HepG2 (cell line): ENCODE measurements around the gene TMEM247. TPM values are rescaled to one million over a fixed set of nuclear protein-coding genes. Genes with fewer than 3 reads are reported as not detected.

Experiments used
- ATAC-seq: fragments of 200-7000 bp; cut with Tn5 transposase; 3 replicates; pipeline ENCODE4 v1.9.1; 2020; ENCODE audit warnings: mild to moderate bottlenecking, moderate library complexity
- BruUV-seq: library from RNA; stranded (reverse); fragments of 400-500 nt; replicated peaks from 2 replicates; lab custom pipeline; 2021; lab: Mats Ljungman, UMichigan
- CTCF ChIA-PET: fragments of 300-600 bp; formaldehyde crosslinking; extraction: SDS; loops from one replicate; lab custom pipeline; 2021; ENCODE audit warnings: low total read pairs, inconsistent platforms, low intra/inter-chr PET ratio; lab: Yijun Ruan, JAX
- POLR2A ChIA-PET: fragments of 350-600 bp; sonication (Branson Sonifier 250); formaldehyde crosslinking; loops from one replicate; lab custom pipeline; 2020; ENCODE audit warnings: antibody characterized with exemption, inconsistent platforms; lab: Yijun Ruan, JAX
- DNase-seq: peaks from one replicate; pipeline ENCODE4 v3.0.0-alpha.2; 2015; ENCODE audit warnings: low spot score
- FAIRE-seq: peaks from 3 replicates; lab custom pipeline; 2011; peaks lifted over from hg19 to GRCh38; lab: Jason Lieb, UNC
- H2AFZ ChIP-seq: one replicate; pipeline ENCODE4 v1.6.1; 2011; ENCODE audit warnings: low read length, inconsistent platforms
- H3K27ac ChIP-seq: fragments of 300-600 bp; 3 replicates; pipeline ENCODE4 v1.8.0; 2011; ENCODE audit warnings: mixed run types, mild to moderate bottlenecking, mixed read lengths, low read length, inconsistent platforms; ENCODE audit not compliant: insufficient read depth; ENCODE audit errors: extremely low read length
- H3K27me3 ChIP-seq, 2 experiments: fragments of 200-600 bp in 1 of 2; 2 replicates in 1 of 2; 3 replicates in 1 of 2; pipeline versions ENCODE4 v1.6.0 to v1.8.0; 2011; ENCODE audit warnings: low read length in 2 of 2, mild to moderate bottlenecking in 2 of 2, moderate library complexity in 2 of 2, inconsistent platforms in 1 of 2; ENCODE audit not compliant: insufficient read depth in 2 of 2, control insufficient read depth in 1 of 2
- H3K36me3 ChIP-seq, 2 experiments: fragments of 200-600 bp in 1 of 2; replicated peaks in 1 of 2; 2 replicates in 1 of 2; 3 replicates in 1 of 2; pipeline versions ENCODE4 v1.5.1 to v1.8.0; 2011; ENCODE audit warnings: low read length in 2 of 2, inconsistent platforms in 1 of 2; ENCODE audit not compliant: insufficient read depth in 2 of 2, control insufficient read depth in 1 of 2
- H3K4me1 ChIP-seq: 2 replicates; pipeline ENCODE4 v1.5.1; 2012; ENCODE audit warnings: low read length, inconsistent platforms; ENCODE audit not compliant: insufficient read depth
- H3K4me2 ChIP-seq: 2 replicates; pipeline ENCODE4 v1.6.0; 2011; ENCODE audit warnings: low read depth, low read length, inconsistent platforms
- H3K4me3 ChIP-seq, 3 experiments: fragments of 200-600 bp in 1 of 3; sonication (generic), shearing (Covaris generic) in 1 of 3; replicated peaks in 1 of 3; 2 replicates each; pipeline ENCODE4 v1.5.1; 2011 to 2016; ENCODE audit warnings: low read length in 3 of 3, inconsistent platforms in 2 of 3, low read depth in 2 of 3, mild to moderate bottlenecking in 2 of 3, control low read depth in 1 of 3, mixed read lengths in 1 of 3; ENCODE audit not compliant: insufficient read depth in 1 of 3
- H3K79me2 ChIP-seq: one replicate; pipeline ENCODE4 v1.6.1; 2011; ENCODE audit warnings: low read length, inconsistent platforms; ENCODE audit not compliant: insufficient read depth
- H3K9ac ChIP-seq: 2 replicates; pipeline ENCODE4 v1.6.0; 2011; ENCODE audit warnings: mild to moderate bottlenecking, low read depth, low read length, inconsistent platforms; ENCODE audit not compliant: insufficient read depth
- H3K9me3 ChIP-seq: 2 replicates; pipeline ENCODE4 v1.5.1; 2012; ENCODE audit warnings: mild to moderate bottlenecking, low read length
- H4K20me1 ChIP-seq: 2 replicates; pipeline ENCODE4 v1.6.0; 2011; ENCODE audit warnings: inconsistent platforms, mild to moderate bottlenecking, low read length, moderate library complexity; ENCODE audit not compliant: insufficient read depth
- ASH2L ChIP-seq: fragments of 300-600, 200-600 bp; sonication (generic); IDR thresholded peaks from 2 replicates; pipeline ENCODE4 v1.7.0; 2017; ENCODE audit warnings: low read depth, mild to moderate bottlenecking, moderate library complexity, mixed read lengths, low read length; ENCODE audit not compliant: insufficient read length
- SRY ChIP-seq: sonication (generic); formaldehyde crosslinking; IDR thresholded peaks from 2 replicates; pipeline ENCODE4 v1.8.0; 2022; ENCODE audit warnings: mild to moderate bottlenecking, missing genetic modification reagents
- ZNF121 ChIP-seq: sonication (generic); formaldehyde crosslinking; IDR thresholded peaks from 2 replicates; pipeline ENCODE4 v1.5.0; 2020; ENCODE audit warnings: mild to moderate bottlenecking, missing genetic modification reagents
- WGBS: methylation state at CpG from one replicate; pipeline ENCODE4 v1.1.6; 2017; ENCODE audit warnings: low lambda C conversion rate; 5-methylcytosine and 5-hydroxymethylcytosine counted together
- in situ Hi-C: cut with HindIII; loops from 2 replicates; pipeline ENCODE4 v1.10.0; 2017; ENCODE audit warnings: low pct_unique_long_range_greater_than_20kb; ENCODE audit not compliant: extremely low pct_ligation_motif_present
- intact Hi-C: fragments of 100-400 bp; cut with micrococcal nuclease; formaldehyde crosslinking; loops from one replicate; pipeline ENCODE4 v1.10.0; 2022; ENCODE audit not compliant: unreplicated experiment
- polyA plus RNA-seq, 8 experiments: library from polyadenylated mRNA; depleted of rRNA in 3 of 8; stranded (reverse) in 7 of 8; unstranded in 1 of 8; fragments of >200 nt; fragmentation: Illumina TruSeq in 4 of 8; extraction: Trizol in 4 of 8; gene quantifications; 2 replicates each; pipeline versions ENCODE4 v1.2.1 to v1.2.3, GENCODE V29; 2011 to 2016; ENCODE audit warnings: low read depth in 4 of 8, missing spikeins in 1 of 8, mixed read lengths in 1 of 8; ENCODE audit not compliant: insufficient read depth in 1 of 8
- total RNA-seq, 5 experiments: library from RNA; depleted of rRNA; stranded (reverse); fragments of >200 nt; fragmentation: Illumina TruSeq; extraction: Trizol; gene quantifications; 2 replicates each; pipeline ENCODE4 v1.2.3, GENCODE V29; 2016; ENCODE audit warnings: low read depth in 1 of 5
- TF ChIP-seq, protein P1 (sequence below): IDR thresholded peaks from 2 replicates; pipeline ENCODE4 v1.6.1; 2012; ENCODE audit warnings: low read length, improper control_type of control experiment

TMEM247 gene
- total and polyA plus RNA-seq, 2 of the 13 experiments (the other 11 are each of a cell fraction or from before 2014, with no cell fraction given): not detected

DNA sequence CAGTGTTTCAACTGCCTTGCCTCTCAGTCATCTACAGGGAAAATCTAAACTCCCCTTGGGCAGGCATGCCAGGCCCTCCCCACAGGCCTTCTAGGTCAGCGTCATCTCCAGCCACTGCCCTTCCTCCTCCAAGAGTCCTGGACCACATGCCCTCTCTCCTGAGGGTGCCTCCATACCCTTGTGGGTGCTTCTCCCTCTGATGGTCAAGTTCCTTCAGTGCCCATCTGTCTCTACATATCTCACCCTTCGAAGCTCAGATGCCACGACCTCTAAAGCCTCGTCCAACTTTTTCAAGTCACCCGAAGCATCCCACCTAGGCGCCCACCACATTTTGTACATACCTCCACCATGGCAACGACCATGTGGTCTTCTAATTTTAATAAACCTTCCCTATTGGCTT lies 22.6 kb upstream of the TMEM247 start (continued):
- TF ChIP-seq, protein P1, sequence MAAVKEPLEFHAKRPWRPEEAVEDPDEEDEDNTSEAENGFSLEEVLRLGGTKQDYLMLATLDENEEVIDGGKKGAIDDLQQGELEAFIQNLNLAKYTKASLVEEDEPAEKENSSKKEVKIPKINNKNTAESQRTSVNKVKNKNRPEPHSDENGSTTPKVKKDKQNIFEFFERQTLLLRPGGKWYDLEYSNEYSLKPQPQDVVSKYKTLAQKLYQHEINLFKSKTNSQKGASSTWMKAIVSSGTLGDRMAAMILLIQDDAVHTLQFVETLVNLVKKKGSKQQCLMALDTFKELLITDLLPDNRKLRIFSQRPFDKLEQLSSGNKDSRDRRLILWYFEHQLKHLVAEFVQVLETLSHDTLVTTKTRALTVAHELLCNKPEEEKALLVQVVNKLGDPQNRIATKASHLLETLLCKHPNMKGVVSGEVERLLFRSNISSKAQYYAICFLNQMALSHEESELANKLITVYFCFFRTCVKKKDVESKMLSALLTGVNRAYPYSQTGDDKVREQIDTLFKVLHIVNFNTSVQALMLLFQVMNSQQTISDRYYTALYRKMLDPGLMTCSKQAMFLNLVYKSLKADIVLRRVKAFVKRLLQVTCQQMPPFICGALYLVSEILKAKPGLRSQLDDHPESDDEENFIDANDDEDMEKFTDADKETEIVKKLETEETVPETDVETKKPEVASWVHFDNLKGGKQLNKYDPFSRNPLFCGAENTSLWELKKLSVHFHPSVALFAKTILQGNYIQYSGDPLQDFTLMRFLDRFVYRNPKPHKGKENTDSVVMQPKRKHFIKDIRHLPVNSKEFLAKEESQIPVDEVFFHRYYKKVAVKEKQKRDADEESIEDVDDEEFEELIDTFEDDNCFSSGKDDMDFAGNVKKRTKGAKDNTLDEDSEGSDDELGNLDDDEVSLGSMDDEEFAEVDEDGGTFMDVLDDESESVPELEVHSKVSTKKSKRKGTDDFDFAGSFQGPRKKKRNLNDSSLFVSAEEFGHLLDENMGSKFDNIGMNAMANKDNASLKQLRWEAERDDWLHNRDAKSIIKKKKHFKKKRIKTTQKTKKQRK: no peak
- no peak for TF ChIP-seq SRY (CRISPR knock-in tag)

DNA sequence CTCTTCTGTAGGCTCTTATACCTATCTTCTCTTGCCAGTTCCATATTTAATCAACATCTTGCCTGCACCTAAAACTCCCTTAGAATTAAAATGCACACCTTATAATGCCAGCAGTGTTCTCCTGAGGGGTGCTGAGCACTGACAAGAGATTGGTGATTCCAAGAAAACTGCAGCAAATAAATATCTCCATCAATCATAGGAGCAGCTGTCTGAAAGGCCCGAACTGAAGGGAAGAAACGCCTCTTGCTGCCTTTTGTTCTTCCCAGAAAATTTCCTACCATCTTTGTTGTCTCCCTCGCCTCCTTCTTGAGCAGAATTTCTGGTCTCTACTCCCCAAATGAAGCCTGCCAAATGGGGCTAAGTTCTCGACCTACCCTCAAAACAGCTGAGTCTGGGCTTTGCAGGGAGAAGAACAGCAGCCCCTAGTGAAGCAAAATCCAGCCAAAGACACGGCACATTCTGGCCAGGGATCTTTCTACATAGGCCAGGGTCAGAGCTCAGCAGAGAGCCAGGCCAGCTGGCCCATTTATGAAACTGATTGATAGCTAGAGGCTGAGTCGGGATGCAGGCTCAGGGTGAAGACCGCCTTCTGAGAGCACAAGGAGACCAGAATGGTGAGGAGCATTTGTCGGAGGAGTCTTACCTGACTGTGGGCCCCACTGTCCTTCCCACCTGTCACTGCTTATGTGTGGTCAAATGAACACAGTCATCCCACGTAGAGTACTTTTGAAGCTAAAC lies 20.4 kb upstream of the TMEM247 start:
- H3K36me3 ChIP-seq: no peaks in the 10 kb centered on the region
- no peak for DNase-seq

More for the DNA sequence above, 20.4 kb upstream of the TMEM247 start:
- H3K4me1 ChIP-seq: peaks cover 46% of the 10 kb centered on the region
- H3K27me3 ChIP-seq: peaks cover 0 to 14% of the 10 kb centered on the region in 2 experiments; a peak in 1 of 5 replicates
- no peak overlapping the region for H3K9ac ChIP-seq
- TF ChIP-seq ZNF121 (CRISPR knock-in tag) (peak; percentile 82), ASH2L (no peak)
- ChIA-PET POLR2A (interaction anchor here (0.6 to 2.0 kb wide), 2 partner anchors 50 to 134 kb away, joined by 4 to 7 read pairs; no protein-coding TSS in a partner anchor), CTCF (no interaction called here)
- no peaks in the 10 kb centered on the region for H4K20me1 ChIP-seq
- BruUV-seq: no TSS peak
- no peak overlapping the region for H3K4me3 ChIP-seq
- intact Hi-C loops (no loop called here), in situ Hi-C loops (no loop called here)
- no peak overlapping the region for H2AFZ ChIP-seq
- FAIRE-seq (peak; percentile 28), ATAC-seq (no peak)
- 81% methylated on average over 9 of the region's 9 CpGs for WGBS
- H3K79me2 ChIP-seq: no peaks in the 10 kb centered on the region
- no peak overlapping the region for H3K4me2 ChIP-seq
- H3K9me3 ChIP-seq: no peaks in the 10 kb centered on the region
- no peak overlapping the region for H3K27ac ChIP-seq
